Fibroblast of lung (primary cell): Measurements from ENCODE around the gene SMARCA5. TPM values are rescaled to one million over a fixed set of nuclear protein-coding genes. Genes with fewer than 3 reads are reported as not detected.

Source experiments
- DNase-seq, 2 donors: peaks; one replicate each; pipeline versions ENCODE4 v3.0.0 to v3.0.0-alpha.2; 2010; ENCODE audit warnings: low read depth in 2 of 2
- H2AFZ ChIP-seq: 2 replicates; pipeline ENCODE4 v1.5.1; 2012; ENCODE audit warnings: low read length, control low read depth, inconsistent platforms
- H3K27ac ChIP-seq: 2 replicates; pipeline ENCODE4 v1.5.1; 2011; ENCODE audit warnings: low read length, control low read depth; ENCODE audit not compliant: insufficient read depth
- H3K27me3 ChIP-seq: 2 replicates; pipeline ENCODE4 v1.5.1; 2011; ENCODE audit warnings: mild to moderate bottlenecking, low read length; ENCODE audit not compliant: control insufficient read depth, insufficient read depth
- H3K36me3 ChIP-seq: 2 replicates; pipeline ENCODE4 v1.5.1; 2011; ENCODE audit warnings: low read length; ENCODE audit not compliant: control insufficient read depth, insufficient read depth
- H3K4me1 ChIP-seq: 2 replicates; pipeline ENCODE4 v1.5.1; 2011; ENCODE audit warnings: low read length; ENCODE audit not compliant: control insufficient read depth, insufficient read depth; ENCODE audit errors: extremely low read depth
- H3K4me2 ChIP-seq: 2 replicates; pipeline ENCODE4 v1.5.1; 2011; ENCODE audit warnings: low read length, control low read depth; ENCODE audit not compliant: insufficient read depth; ENCODE audit errors: extremely low read depth
- H3K4me3 ChIP-seq, 4 experiments: fragments of 200-600 bp in 1 of 4; sonication (generic) in 1 of 4; replicated peaks in 1 of 4; 2 replicates each; pipeline ENCODE4 v1.5.1; 2011 to 2016; ENCODE audit warnings: low read length in 4 of 4, low read depth in 3 of 4, mild to moderate bottlenecking in 3 of 4, control low read depth in 2 of 4, inconsistent platforms in 1 of 4, mixed read lengths in 1 of 4; ENCODE audit not compliant: insufficient read depth in 1 of 4; ENCODE audit errors: control extremely low read depth in 1 of 4
- H3K79me2 ChIP-seq: 2 replicates; pipeline ENCODE4 v1.5.1; 2012; ENCODE audit warnings: mild to moderate bottlenecking, low read length, inconsistent platforms; ENCODE audit not compliant: control insufficient read depth, insufficient read depth
- H3K9ac ChIP-seq: 2 replicates; pipeline ENCODE4 v1.5.1; 2011; ENCODE audit warnings: mild to moderate bottlenecking, low read length, control low read depth; ENCODE audit not compliant: insufficient read depth
- H3K9me3 ChIP-seq: 2 replicates; pipeline ENCODE4 v1.5.1; 2012; ENCODE audit warnings: low read depth, low read length; ENCODE audit not compliant: control insufficient read depth, insufficient read depth
- H4K20me1 ChIP-seq: 2 replicates; pipeline ENCODE4 v1.5.1; 2011; ENCODE audit warnings: low read length; ENCODE audit not compliant: control insufficient read depth, insufficient read depth; ENCODE audit errors: extremely low read depth
- EZH2 ChIP-seq: IDR thresholded peaks from 2 replicates; pipeline ENCODE4 v1.5.1; 2012; ENCODE audit warnings: low read length, control low read depth, mild to moderate bottlenecking; ENCODE audit errors: missing control alignments
- polyA plus RNA-seq, 2 donors: library from polyadenylated mRNA; depleted of rRNA in 1 of 2; stranded (reverse) in 1 of 2; unstranded in 1 of 2; fragments of >200 nt; gene quantifications; 2 replicates each; pipeline ENCODE4 v1.2.1, GENCODE V29; 2011 to 2012; ENCODE audit warnings: missing spikeins in 1 of 2
- total RNA-seq: library from RNA; depleted of rRNA; stranded (reverse); fragments of >200 nt; gene quantifications from 2 replicates; pipeline ENCODE4 v1.2.1, GENCODE V29; 2014
- TF ChIP-seq, protein P1 (sequence below), 2 donors: IDR thresholded peaks in 1 of 2; conservative IDR thresholded peaks in 1 of 2; 1 replicate in 1 of 2; 2 replicates in 1 of 2; pipeline ENCODE4 v1.5.1; 2011 to 2012; ENCODE audit warnings: low read length in 2 of 2, control low read depth in 1 of 2, inconsistent platforms in 1 of 2, low read depth in 1 of 2, mild to moderate bottlenecking in 1 of 2

Gene SMARCA5
- total and polyA plus RNA-seq, 2 donors (not counting 1 experiment from before 2014, with no cell fraction given) = 22.9 to 53.3 TPM

DNA sequence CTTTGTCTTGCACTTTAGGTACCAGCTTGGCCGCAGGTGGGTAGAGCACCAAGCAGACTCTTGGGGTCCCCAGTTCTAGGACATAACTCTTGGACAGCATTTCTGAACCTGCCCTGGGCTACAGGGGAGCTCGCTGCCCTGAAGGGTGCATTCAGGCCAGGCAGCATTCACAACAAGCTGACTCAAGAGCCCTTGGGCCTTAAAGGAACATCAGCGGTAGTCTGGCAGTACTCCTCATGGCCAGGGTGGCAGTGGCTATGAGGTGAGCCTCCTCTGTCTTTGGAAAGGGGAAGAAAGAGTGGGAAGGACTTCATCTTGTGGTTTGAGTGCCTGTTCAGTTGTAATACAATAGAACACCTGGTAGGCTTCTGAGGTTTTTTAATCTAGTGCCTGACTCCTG is 24.8 kb upstream of the SMARCA5 start:
- no peak overlapping the region for H3K4me3 ChIP-seq
- no peak overlapping the region for H3K4me2 ChIP-seq
- no peaks in the 10 kb centered on the region for H3K9me3 ChIP-seq
- no peaks in the 10 kb centered on the region for H3K27me3 ChIP-seq
- H2AFZ ChIP-seq = no peak overlapping the region
- DNase-seq = no peak
- no peaks in the 10 kb centered on the region for H3K79me2 ChIP-seq
- H3K27ac ChIP-seq = no peak overlapping the region
- TF ChIP-seq, protein P1, sequence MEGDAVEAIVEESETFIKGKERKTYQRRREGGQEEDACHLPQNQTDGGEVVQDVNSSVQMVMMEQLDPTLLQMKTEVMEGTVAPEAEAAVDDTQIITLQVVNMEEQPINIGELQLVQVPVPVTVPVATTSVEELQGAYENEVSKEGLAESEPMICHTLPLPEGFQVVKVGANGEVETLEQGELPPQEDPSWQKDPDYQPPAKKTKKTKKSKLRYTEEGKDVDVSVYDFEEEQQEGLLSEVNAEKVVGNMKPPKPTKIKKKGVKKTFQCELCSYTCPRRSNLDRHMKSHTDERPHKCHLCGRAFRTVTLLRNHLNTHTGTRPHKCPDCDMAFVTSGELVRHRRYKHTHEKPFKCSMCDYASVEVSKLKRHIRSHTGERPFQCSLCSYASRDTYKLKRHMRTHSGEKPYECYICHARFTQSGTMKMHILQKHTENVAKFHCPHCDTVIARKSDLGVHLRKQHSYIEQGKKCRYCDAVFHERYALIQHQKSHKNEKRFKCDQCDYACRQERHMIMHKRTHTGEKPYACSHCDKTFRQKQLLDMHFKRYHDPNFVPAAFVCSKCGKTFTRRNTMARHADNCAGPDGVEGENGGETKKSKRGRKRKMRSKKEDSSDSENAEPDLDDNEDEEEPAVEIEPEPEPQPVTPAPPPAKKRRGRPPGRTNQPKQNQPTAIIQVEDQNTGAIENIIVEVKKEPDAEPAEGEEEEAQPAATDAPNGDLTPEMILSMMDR (conservative IDR thresholded peaks at IDR 0.05 in 1 of 2, IDR thresholded peaks at IDR 0.05 in 1 of 2; ENCODE audit: low read depth in 1 of 2, low read length in 2 of 2) = no peak
- no peak for TF ChIP-seq EZH2
- no peak overlapping the region for H3K9ac ChIP-seq
- H3K36me3 ChIP-seq = no peaks in the 10 kb centered on the region
- no peaks in the 10 kb centered on the region for H3K4me1 ChIP-seq
- H4K20me1 ChIP-seq = no peaks in the 10 kb centered on the region

DNA sequence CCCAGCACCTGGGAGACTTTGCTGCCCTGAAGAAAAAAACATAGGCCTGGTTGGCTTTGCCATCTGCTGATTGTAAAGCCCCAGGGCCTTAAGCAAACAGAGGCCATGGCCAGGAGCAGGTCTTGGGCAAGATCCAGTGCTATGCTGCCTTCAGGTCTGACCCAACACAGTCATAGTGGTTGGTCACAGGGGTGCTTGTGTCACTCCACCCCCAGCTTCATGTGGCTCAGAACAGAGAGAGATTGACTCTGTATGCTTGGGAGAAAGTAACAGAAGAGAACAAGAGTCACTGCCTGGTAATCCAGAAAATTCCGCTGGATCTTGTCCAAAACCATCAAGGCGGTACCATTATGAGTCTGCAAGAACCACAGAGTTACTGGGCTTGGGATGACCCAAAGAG is 24.4 kb upstream of the SMARCA5 start:
- Histone ChIP-seq H3K4me3 (no peak overlapping the region), H3K9ac (no peak overlapping the region), H3K27ac (no peak overlapping the region), H3K4me1 (no peaks in the 10 kb centered on the region), H2AFZ (no peak overlapping the region), H3K9me3 (no peaks in the 10 kb centered on the region), H3K4me2 (no peak overlapping the region), H3K36me3 (no peaks in the 10 kb centered on the region), H3K27me3 (no peaks in the 10 kb centered on the region), H4K20me1 (no peaks in the 10 kb centered on the region), H3K79me2 (no peaks in the 10 kb centered on the region)
- TF ChIP-seq, protein P1 (conservative IDR thresholded peaks at IDR 0.05 in 1 of 2, IDR thresholded peaks at IDR 0.05 in 1 of 2; ENCODE audit: low read depth in 1 of 2, low read length in 2 of 2) = no peak
- no peak for TF ChIP-seq EZH2
- DNase-seq = peak in 1 of 2 donors; percentile 10

DNA sequence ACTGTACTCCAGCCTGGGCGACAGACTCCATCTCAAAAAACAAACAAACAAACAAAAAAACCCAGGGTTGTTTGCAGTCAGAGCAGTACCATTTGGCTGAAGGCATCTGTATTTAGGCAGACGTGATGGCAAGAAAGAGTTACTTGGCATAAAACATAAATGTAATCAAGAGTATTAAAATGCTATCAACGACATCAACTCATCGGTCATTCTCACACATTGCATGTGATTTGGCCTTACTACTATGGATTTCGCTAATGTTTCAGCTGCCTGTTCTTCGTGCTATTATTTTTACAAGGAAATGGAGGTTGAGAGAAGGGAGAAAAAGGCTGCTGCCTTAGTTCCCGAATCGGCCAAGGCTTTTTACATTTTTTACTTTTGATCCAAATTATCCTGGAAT is 15.5 kb upstream of the SMARCA5 start:
- Histone ChIP-seq H3K9me3 (no peaks in the 10 kb centered on the region), H3K4me3 (no peak overlapping the region), H3K4me1 (no peaks in the 10 kb centered on the region), H4K20me1 (no peaks in the 10 kb centered on the region), H2AFZ (peak overlapping the region; percentile 61), H3K27me3 (no peaks in the 10 kb centered on the region), H3K36me3 (no peaks in the 10 kb centered on the region), H3K4me2 (no peak overlapping the region), H3K9ac (no peak overlapping the region), H3K27ac (no peak overlapping the region), H3K79me2 (no peaks in the 10 kb centered on the region)
- no peak for DNase-seq
- TF ChIP-seq, protein P1 (conservative IDR thresholded peaks at IDR 0.05 in 1 of 2, IDR thresholded peaks at IDR 0.05 in 1 of 2; ENCODE audit: low read depth in 1 of 2, low read length in 2 of 2) = no peak
- no peak for TF ChIP-seq EZH2
